Activated CD4-positive, alpha-beta T cell treated with anti-CD3 and anti-CD28 coated beads, Interleukin-2, amount 50 U/mL, for 48 hours (primary cell): Measurements from ENCODE around the gene GDF7.

Experiments
- DNase-seq, 2 experiments: peaks; one replicate each; pipeline ENCODE4 v3.0.0-alpha.2; 2020

GDF7 gene

GRCh38 chr2:20663196-20664070, 3.5 kb upstream of the GDF7 start:
- no peak for DNase-seq

- DNase-seq = no peak
Measured at GRCh38 chr2:20664071-20664390, 2.9 kb upstream of the GDF7 start.

GRCh38 chr2:20664431-20665242, 2.3 kb upstream of the GDF7 start:
- no peak for DNase-seq

- DNase-seq = no peak
Measured at GRCh38 chr2:20665243-20666004, 1.5 kb upstream of the GDF7 start.

- DNase-seq = no peak
Measured at GRCh38 chr2:20666005-20666303, 990 bp upstream of the GDF7 start.

- no peak for DNase-seq
Measured at GRCh38 chr2:20667151-20667530, 197 bp downstream of the GDF7 start.

- no peak for DNase-seq
Measured at GRCh38 chr2:20667531-20668401, 822 bp downstream of the GDF7 start.

GRCh38 chr2:20668451-20668850, 1.5 kb downstream of the GDF7 start:
- no peak for DNase-seq

GRCh38 chr2:20668871-20669475, 2.0 kb downstream of the GDF7 start:
- no peak for DNase-seq

- DNase-seq = no peak
Measured at GRCh38 chr2:20669562-20670314, 2.8 kb downstream of the GDF7 start.

GRCh38 chr2:20670315-20671035, 3.5 kb downstream of the GDF7 start:
- DNase-seq = no peak

- no peak for DNase-seq
Measured at GRCh38 chr2:20671036-20671735, 4.2 kb downstream of the GDF7 start.

- DNase-seq = no peak
Measured at GRCh38 chr2:20671736-20672080, 4.8 kb downstream of the GDF7 start.

GRCh38 chr2:20672201-20672951, 5.4 kb downstream of the GDF7 start:
- DNase-seq = no peak

GRCh38 chr2:20673686-20674308, 6.9 kb downstream of the GDF7 start:
- DNase-seq = no peak

- no peak for DNase-seq
Measured at GRCh38 chr2:20674309-20674965, 7.5 kb downstream of the GDF7 start.

GRCh38 chr2:20674974-20675679, 8.2 kb downstream of the GDF7 start:
- no peak for DNase-seq
